ENCODE measurements around the gene PPARGC1A.

The PPARGC1A gene

DNA sequence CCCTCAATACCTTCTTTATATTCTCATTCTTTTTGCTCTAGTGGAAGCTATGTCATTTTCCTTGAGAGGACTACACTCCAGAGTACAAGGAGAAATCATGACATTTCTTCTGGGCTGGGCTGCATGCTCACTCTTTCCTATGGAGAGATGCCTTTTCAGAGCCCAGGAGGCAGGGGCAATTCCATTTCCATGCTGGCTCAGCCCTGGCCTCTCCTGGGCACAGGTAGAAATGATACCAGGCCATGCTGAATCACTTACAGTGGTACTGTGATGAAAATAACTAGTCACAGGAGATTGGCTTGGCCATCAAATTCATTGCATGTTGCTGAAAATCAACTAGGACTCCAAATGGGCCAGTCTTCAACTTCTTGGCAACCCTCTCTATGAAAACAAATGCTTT is 34.0 kb upstream of the PPARGC1A start:
- TF ChIP-seq POLR2A (IDR thresholded peaks at IDR 0.05; ENCODE audit: low read depth, low read length) (no peak), POLR2AphosphoS5 (IDR thresholded peaks at IDR 0.05; ENCODE audit: low read depth, low read length) (no peak), TAF1 (IDR thresholded peaks at IDR 0.05; ENCODE audit: borderline replicate concordance, low read depth, low read length) (no peak)
- no peak for FAIRE-seq
- DNase-seq (ENCODE audit: insufficient read length), result no peak

DNA sequence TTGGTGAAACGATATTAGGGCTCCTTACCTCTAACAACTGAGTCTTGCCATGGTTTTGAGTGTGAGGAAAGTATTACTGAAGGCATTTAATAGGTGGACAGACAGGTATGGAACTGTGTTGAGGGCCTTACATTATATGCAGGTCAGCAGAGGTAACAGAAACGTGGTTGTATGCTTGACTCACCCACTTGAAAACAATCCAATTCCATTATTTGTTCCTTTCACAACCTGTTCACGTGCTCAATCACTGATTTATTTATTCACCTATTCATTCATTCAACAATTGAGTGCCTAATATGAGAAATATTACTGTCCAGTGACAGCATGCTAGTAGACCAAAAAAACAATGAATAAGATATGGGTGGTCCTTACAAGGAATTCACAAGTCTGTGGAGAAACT is 33.3 kb upstream of the PPARGC1A start:
- FAIRE-seq (no peak), DNase-seq (ENCODE audit: insufficient read length) (no peak)
- no peak for TF ChIP-seq TAF1 (IDR thresholded peaks at IDR 0.05; ENCODE audit: borderline replicate concordance, low read depth, low read length)
- no peak for TF ChIP-seq POLR2AphosphoS5 (IDR thresholded peaks at IDR 0.05; ENCODE audit: low read depth, low read length)
- no peak for TF ChIP-seq POLR2A (IDR thresholded peaks at IDR 0.05; ENCODE audit: low read depth, low read length)

DNA sequence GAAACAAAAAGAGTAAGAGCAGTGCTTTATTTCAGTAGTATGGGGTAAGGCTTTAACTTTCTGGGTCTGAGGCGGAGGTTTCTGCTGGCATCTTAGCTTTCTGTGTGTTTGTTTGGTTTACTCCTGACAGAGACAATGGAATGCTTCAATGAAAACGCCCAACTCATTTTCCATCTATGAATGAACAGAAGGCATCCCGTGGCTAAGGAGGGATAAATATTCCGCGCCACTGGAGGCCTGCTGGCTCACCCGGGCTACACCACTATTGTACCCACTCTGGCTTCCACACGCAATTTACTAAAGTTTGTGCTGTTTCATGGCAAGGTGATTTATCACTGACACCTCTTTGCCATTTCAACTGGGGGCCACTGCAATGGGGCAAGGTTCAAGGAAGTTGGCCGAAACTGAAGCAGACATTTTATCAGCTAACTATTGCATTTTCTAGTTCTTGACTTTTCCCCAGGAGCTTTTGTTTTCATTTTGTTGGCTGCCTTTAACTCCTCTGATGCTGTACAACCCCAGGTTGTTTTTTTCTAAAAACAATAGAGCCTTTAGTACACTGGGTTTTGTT is 32.8 kb upstream of the PPARGC1A start:
- TF ChIP-seq POLR2AphosphoS5 (IDR thresholded peaks at IDR 0.05; ENCODE audit: low read depth, low read length) (no peak), TAF1 (IDR thresholded peaks at IDR 0.05; ENCODE audit: borderline replicate concordance, low read depth, low read length) (no peak), POLR2A (IDR thresholded peaks at IDR 0.05; ENCODE audit: low read depth, low read length) (no peak)
- DNase-seq (ENCODE audit: insufficient read length) (no peak), FAIRE-seq (no peak)

DNA sequence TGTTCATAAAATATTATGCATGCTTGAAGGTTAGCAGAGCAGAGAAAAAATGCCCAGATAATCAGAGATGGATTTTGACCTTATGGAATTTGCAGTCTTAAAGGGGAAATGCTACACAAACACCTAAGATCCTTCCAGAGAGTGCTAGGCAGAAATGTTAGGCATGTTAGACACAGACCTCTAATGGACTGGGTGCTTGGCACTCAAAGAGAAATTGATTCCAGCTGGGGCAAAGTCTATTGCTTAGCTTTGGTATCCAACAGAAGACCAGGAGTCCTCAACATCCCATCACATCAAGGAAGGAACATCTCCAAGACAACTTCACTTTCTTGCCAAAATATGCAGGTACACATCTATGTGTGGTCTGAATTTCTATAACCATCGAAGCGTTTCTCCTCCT is 32.2 kb upstream of the PPARGC1A start:
- no peak for TF ChIP-seq POLR2AphosphoS5 (IDR thresholded peaks at IDR 0.05; ENCODE audit: low read depth, low read length)
- no peak for TF ChIP-seq TAF1 (IDR thresholded peaks at IDR 0.05; ENCODE audit: borderline replicate concordance, low read depth, low read length)
- no peak for TF ChIP-seq POLR2A (IDR thresholded peaks at IDR 0.05; ENCODE audit: low read depth, low read length)
- DNase-seq (ENCODE audit: insufficient read length), result no peak
- FAIRE-seq, result no peak

DNA sequence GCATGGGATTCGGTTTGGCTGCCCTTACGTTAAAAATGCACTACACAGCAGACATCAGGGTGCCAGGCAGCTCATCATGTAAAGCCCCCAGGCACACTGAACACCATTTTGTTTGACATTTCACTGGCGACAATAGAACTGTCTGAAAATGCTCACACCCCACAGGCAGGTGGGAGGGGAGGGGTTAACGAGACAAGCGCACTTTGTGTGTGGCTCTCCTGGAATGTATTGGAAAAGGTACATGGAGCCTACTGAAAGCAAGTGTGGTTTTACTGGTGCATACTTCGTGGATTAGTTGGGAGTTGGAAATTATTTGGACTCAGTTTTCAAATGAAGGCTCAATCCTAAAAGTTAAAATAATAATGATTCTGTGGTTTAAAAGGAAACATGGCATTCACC is 31.6 kb upstream of the PPARGC1A start:
- no peak for DNase-seq (ENCODE audit: insufficient read length)
- no peak for FAIRE-seq
- TF ChIP-seq TAF1 (IDR thresholded peaks at IDR 0.05; ENCODE audit: borderline replicate concordance, low read depth, low read length) (no peak), POLR2AphosphoS5 (IDR thresholded peaks at IDR 0.05; ENCODE audit: low read depth, low read length) (no peak)

DNA sequence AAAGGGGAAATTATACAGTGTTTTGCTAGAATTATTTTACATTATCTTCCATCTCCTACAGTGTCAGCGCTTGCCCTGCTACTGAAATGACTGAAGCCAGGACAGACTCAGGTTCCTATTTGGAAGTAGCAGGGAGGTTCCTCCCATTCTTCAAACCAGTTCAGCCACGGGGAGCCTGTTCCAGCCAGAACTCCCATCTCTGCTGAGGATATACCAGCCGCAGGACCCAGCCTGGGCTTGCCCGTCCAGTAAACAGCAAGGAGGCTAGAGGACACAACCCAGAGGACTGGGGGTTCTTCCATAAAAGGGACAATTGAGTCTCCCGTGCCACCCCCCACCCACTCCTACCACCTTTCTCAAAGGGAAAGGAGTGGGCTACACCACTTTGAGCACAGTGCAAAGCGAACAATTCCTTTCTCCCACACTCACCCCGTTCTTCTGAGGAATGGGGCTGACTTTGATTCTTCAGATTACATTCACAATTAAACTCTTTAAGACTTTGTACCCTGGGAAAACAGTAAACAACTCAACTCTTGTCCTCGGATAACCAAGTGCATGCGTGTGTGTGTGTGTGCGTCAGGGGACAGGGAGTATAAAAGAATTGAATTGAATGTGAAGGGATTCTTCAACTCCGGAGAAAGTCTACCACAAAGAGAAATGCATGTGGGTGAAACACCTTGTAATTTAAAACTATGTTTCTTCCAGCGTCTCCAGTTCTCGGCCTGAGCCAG is 31.0 kb upstream of the PPARGC1A start:
- DNase-seq (ENCODE audit: insufficient read length) (no peak), FAIRE-seq (no peak)
- TF ChIP-seq TAF1 (IDR thresholded peaks at IDR 0.05; ENCODE audit: borderline replicate concordance, low read depth, low read length) (no peak), POLR2A (IDR thresholded peaks at IDR 0.05; ENCODE audit: low read depth, low read length) (no peak), POLR2AphosphoS5 (IDR thresholded peaks at IDR 0.05; ENCODE audit: low read depth, low read length) (no peak)

DNA sequence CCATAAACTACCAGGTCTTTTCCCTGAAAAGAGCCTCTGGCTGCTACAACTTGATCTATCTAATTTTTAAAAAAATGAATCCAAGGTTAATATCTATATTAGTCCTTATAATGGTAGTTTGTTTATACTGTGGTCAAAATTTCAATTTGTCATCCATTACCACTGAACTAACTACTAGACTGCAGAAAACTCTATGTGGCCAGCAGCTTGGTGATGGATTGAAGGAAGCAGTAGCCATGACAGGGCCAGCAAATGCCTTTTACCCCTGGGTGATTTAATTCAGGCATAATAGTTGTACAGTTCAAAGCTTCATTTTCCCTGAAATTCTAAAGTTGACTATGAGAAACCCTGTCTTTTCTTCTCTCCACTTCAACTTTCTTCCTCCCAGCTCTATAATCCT is 30.4 kb upstream of the PPARGC1A start:
- DNase-seq (ENCODE audit: insufficient read length) (no peak), FAIRE-seq (no peak)
- TF ChIP-seq POLR2AphosphoS5 (IDR thresholded peaks at IDR 0.05; ENCODE audit: low read depth, low read length) (no peak), POLR2A (IDR thresholded peaks at IDR 0.05; ENCODE audit: low read depth, low read length) (no peak), TAF1 (IDR thresholded peaks at IDR 0.05; ENCODE audit: borderline replicate concordance, low read depth, low read length) (no peak)

DNA sequence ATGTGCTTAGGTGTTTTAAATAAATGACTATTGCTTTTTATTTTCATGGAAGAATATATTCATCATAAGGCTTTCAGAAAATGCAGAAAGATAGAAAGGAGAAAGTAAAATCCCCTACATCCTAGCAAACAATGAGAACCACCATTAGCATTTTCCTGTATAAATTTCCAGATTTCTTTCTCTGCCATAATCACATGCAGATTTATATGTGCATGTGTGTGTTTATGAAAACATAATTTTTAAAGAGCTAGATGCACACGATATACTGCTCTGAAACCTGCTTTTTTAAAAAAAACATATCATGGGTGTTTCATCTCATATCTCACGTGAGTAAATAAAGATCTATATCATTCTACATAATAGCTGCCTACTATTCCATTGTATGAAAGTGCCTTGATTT is 26.4 kb upstream of the PPARGC1A start:
- no peak for FAIRE-seq
- no peak for TF ChIP-seq POLR2AphosphoS5 (IDR thresholded peaks at IDR 0.05; ENCODE audit: low read depth, low read length)
- TF ChIP-seq TAF1 (IDR thresholded peaks at IDR 0.05; ENCODE audit: borderline replicate concordance, low read depth, low read length), result no peak
- no peak for TF ChIP-seq POLR2A (IDR thresholded peaks at IDR 0.05; ENCODE audit: low read depth, low read length)
- no peak for DNase-seq (ENCODE audit: insufficient read length)

DNA sequence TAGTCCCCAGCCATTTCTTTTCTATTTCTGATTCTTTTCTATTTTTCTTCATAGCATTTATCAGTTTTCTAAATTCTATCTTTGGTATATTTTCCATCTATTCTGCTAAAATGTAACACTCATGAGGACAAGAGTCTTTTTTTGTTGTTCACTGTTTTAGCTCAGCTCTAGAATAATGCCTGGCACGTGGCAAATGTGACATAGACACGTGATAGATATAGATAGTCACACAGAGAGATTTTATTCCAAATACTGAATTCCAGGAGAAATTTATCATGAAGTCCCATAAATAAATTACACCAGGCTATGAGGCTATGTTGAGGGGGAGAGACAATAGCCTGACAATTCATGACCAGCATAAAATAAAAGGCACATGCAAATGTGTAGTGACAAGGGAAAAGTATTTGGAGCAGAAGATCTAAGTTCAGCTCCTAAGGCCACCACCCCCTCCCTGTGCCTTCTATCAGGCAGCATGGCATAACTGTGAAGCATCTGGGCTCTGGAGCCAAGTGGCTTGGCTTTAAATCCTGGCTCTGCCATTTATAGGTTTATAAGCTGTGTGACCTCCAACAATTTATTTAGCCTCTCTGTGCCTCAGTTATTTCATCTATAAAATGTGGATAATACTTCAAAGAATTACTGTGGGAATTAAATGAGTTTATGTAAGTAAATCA is 25.7 kb upstream of the PPARGC1A start:
- no peak for FAIRE-seq
- TF ChIP-seq POLR2A (IDR thresholded peaks at IDR 0.05; ENCODE audit: low read depth, low read length) (no peak), POLR2AphosphoS5 (IDR thresholded peaks at IDR 0.05; ENCODE audit: low read depth, low read length) (no peak), TAF1 (IDR thresholded peaks at IDR 0.05; ENCODE audit: borderline replicate concordance, low read depth, low read length) (no peak)
- no peak for DNase-seq (ENCODE audit: insufficient read length)

DNA sequence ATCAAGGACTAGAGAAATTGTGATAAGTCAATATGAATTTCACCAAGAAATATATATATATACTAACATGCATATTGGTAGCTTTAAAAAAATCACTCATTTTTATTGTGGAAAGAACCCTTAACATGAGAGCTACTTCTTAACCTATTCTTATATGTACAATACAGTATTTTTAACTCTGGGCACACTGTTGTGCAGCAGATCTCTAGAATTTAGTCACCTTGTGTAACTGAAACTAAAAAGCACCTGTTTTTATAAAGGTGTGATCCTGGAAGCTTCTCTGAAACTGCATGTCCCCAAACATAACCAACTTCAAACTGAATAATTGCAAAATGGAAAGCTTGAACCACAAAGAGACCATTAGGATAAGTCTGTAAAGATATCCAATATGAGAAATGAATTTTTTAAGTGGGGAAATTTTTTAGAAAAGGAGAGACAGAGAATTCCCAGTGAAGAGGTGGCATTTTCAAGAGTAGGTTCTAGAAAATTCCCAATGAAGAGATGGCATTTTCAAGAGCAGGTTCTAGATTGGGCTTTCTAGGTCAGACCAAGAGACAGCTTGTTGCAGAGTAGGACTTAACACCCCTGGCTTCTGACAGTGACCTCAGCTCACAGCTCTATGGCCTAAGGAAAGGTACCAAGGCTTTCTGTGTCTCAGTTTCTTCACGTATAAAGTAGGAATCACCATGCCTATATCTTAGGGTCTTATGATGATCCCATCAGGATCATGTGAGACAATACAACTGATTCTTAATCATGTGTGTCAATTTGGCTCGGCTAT is 22.0 kb upstream of the PPARGC1A start:
- FAIRE-seq, result no peak
- TF ChIP-seq TAF1 (IDR thresholded peaks at IDR 0.05; ENCODE audit: borderline replicate concordance, low read depth, low read length) (no peak), POLR2A (IDR thresholded peaks at IDR 0.05; ENCODE audit: low read depth, low read length) (no peak), POLR2AphosphoS5 (IDR thresholded peaks at IDR 0.05; ENCODE audit: low read depth, low read length) (no peak)
- no peak for DNase-seq (ENCODE audit: insufficient read length)

DNA sequence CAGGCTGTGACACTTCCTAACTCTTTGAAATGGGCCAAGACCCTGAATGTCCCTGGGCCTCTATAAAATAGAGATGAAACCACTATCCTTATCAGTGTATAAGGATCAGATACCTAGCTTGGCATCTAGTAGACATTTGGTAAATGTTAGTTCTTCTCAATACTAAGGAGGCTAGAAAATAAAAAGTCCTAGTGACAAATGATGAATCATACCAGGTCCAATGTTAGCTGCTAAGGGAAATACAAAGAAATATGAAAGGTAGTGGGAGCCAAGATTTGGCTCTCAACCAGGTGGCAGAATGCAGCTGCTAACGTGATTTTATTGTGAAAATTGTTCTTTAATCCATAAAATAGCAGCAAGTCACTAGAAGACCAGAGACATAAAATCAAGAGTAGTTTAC is 19.8 kb upstream of the PPARGC1A start:
- no peak for FAIRE-seq
- no peak for DNase-seq (ENCODE audit: insufficient read length)
- TF ChIP-seq TAF1 (IDR thresholded peaks at IDR 0.05; ENCODE audit: borderline replicate concordance, low read depth, low read length) (no peak), POLR2A (IDR thresholded peaks at IDR 0.05; ENCODE audit: low read depth, low read length) (no peak), POLR2AphosphoS5 (IDR thresholded peaks at IDR 0.05; ENCODE audit: low read depth, low read length) (no peak)
